GDM1 (cell line): ENCODE data around the gene AHI1.
A peak's percentile ranks its signal among the peaks of the same experiment; 100 is the strongest.
"Not testable (repeated sequence)": the region's sequence is repeated elsewhere in the genome, so short reads cannot be mapped to it uniquely, and the experiment has no call there.

Source experiments
- DNase-seq: peaks from one replicate; lab custom pipeline; 2025; lab: John Stamatoyannopoulos, UW

The AHI1 gene

DNA sequence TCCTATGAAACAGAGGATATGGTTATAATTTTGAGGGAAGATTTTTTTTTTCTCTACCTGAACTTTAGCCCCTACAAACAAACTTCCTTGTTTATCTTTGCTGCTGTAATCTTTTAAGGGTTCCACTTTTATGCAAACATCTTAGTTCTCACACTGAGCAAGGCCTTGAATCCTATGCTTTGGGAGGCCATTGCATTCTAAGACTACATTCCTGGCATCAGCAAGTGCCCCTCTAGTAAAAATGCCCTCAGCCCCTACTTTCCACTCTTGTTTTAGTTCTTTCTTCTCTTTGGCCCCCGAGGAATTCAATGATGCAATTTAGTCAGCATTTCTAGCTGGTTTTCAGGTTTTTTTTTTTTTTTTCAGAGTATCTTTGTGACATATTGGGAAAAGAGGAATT is 8.1 kb upstream of the AHI1 start:
- no peak for DNase-seq

DNA sequence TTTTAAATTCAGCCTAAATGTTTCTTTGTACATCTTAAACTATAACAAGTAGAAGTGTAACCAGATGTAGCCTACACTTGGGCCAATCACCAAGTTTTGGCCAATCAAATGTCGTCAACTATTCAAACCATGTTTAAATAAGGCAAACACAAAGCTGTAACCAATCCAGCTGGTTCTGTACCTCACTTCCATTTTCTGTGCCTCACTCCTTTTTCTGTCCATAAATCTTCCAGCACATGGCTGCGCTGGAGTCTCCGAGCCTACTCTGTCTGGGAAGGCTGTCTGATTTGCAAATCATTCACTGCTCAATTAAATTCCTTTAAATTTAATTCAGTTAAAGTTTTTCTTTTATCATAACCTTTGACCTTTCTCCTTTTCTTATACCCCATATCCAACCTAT is 7.7 kb upstream of the AHI1 start:
- no peak for DNase-seq

DNA sequence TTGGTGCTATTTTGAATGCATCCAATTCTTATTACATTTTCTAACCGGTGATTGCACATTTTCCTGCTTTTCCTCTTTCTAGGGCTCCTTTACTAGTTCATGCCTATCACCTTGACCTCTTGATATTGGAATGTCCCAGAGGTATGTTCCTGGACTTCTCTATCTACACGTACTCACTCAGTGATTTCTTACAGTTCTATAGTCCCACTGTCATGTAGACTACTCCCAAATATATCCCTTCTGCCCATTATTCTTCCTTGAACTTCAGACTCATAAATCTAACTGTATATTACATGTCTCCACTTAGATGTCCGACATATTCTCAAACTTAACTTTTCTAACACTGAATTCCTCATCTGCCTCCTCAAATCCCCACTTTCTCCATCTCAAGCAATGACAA is 7.2 kb upstream of the AHI1 start:
- DNase-seq: no peak

DNA sequence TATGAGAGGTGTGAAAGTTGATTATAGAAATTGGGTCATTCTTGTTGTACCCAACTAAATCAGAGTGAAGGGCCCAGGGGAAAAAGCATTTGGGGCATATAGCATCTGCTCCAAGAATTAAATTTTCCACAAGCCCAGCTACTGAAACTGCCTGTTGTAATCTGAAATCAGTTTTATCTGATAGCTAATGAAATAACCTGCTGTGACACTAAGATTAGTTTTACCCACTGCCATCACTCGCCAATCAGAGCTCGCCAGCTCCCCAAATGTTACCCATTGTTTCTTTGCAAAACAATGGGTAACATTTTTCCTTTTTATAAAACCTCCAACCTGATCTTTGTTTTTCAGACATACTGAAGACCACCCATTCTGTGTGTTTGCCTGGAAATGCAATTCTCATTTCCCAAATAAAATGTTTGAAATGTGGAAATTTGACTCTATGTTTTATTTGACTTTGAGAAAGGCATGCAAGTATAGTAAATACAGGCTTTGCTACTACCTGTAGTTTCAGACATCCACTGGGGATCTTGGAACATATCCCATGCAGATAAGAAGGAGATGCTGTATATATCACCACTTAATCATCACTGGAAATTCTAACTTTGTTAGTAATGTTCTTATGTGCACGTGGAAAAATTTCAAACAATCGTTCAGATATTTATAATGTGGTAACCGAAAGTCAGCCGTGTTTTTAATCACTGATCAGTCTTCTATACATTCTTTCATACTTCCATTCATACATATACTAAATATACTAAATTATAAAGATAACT is 6.3 kb upstream of the AHI1 start:
- no peak for DNase-seq

DNA sequence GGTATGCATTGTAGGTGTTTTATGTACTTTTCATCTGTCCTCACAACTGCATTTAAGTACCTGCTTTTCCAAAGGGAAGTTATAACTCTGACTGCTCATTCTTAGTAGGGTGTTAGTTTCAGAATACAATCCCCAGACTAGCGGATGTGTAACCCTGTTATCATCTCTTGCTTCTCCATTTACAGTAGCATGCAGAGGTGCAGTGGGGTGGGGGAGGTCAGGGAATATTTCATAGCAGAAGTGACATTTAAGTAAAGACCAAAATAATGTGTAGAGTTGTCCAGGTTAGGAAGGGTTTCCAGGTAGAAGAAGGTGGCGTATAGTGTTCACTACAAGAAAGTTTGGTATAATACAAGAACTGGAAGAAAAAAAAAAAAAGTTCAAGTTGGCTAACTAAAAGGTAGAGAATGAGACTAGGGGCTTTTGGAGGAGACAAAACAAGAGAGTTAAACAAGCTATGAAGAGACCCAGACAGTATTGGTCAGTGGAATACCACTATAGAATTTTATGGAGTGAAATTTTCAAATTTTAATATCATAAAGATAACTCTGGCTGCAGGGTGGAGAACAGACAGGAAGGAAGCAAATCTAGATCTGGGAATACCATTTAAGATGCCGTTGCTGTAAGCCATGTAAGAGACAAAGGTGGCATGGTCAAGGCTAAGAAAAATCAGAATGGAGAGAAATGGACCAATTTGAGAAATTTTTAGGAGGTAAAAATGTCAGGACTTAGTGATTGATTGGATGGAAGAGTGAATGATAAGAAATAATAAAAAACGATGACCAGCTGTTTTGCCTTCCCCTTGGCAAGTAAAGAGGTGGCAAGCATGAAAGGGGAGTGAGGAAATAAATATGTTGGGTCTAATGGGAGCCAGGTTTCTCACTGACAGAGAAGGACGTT is 2.2 kb upstream of the AHI1 start:
- no peak for DNase-seq

DNA sequence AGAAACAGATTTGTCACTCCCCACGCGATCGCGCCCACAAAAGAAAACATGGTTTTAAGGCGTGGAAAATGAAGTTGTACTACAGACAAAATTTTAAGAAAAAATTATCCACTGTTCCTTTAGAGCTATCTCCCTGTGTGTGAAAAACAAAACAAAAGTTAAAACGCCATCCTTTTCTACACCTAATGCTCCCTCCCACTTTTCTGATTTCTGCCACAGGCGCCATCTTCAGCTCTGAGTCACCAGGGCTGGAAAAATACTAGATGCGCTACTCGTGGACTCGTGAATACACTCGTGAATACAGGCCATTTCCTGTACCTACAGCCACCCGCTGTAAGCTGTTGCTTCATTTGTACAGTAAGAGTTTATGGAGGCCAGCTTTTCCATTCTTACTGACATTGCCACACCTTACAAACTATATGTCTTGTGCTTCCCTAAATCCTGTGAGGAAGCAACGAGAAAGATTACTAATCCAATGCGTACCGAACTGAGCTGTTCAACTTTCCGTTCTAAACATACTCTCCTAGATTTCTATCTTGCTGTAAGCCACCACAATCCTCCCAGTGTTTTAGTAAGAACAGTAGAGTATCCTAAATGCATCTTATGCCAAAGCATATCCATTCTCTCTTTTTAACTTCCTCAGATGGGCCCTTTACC is 773 bp upstream of the AHI1 start:
- peak; percentile 34 for DNase-seq

DNA sequence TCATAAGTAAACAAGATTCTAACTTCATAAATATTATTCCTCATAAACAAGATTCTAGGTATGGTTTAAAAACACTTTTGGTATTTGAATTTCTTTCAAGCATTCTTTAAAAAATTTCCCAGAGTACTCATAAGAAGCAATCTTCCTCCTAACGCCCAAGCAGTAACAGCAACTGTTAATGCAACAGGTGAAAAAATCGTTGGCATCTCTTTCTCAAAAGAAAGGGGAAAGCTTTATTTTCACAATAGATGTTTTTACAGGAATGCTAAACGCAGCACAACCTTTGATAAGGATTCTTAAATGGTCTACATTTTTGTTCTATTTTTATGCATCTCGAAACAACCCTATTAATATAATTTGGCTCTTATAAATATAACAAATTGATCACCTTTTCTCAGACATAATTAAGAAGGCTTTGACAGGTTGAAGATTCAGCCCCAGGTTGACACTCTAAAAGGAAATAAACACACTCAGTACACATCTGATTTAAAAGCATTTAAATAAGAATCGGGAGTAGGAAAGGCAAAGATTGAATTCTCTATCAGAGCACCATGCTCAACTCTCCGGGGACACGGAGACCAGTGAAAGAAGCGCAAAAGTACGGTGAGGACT is 634 bp downstream of the AHI1 start:
- DNase-seq: no peak

DNA sequence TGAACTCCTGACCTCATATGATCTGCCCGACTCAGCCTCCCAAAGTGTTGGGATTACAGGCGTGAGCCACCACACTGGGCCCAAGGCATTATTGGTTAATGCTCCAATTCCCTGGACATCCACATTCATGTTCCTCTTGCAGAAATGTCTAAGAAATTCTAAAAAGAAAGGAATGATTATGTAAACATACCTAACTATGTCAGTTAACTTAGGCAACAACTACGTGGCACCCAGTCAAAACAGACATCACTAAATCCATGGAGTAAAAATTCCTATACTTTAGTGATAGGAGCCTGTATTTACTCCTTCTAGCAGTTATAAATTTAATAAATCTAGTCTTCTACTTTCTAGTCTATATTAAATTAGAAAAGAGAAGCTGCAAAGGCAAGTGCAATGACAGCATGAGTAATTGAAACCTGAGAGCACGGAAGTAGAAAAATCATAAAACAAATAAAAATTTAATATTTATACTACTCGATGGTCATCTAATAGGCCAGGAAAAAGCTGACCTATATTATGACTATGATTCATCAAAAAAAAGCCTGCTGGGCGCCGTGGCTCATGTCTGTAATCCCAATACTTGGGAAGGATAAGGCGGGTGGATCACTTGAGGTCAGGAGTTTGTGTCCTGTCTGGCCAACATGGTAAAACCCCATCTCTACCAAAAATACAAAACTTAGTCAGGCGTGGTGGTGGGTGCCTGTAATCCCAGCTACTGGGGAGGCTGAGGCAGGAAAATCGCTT is 4.2 kb downstream of the AHI1 start:
- DNase-seq: no peak

DNA sequence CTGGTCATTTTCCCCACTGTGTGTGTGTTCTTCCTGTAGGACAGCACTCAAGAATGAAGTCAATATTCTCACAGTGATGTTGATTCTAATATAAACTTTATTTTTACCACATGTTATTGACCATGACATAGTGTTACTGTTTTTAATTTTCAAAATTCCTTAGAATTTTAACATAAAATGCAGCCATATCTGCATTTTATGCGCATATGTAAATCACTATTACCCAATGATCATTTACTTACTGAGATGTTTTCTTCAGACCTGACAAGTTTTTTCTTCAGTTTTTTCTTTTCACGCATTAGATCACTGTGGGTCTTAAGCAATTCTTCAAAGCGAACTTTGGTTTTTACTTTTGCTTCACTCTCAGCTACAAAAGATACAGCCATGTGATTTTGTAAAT is 7.2 kb downstream of the AHI1 start:
- no peak for DNase-seq

DNA sequence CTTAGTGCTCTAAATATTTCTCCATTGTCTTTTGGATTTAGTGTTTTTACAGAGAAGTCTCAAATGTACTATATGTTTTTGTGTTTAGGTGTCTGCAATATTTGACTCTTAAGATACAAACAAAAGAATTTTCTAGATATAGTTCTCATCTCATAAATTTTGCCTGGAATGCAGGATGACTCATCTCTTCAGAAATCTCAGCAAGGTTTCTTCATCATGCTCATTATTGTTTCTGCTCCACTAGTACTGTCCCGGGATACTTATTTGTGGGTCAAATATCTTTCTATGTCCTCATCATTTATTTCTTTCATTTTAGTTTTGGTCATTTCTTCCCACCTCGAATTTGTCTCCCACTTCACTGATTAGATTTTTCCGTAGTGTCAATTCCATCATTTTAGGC is 9.5 kb downstream of the AHI1 start:
- no peak for DNase-seq

DNA sequence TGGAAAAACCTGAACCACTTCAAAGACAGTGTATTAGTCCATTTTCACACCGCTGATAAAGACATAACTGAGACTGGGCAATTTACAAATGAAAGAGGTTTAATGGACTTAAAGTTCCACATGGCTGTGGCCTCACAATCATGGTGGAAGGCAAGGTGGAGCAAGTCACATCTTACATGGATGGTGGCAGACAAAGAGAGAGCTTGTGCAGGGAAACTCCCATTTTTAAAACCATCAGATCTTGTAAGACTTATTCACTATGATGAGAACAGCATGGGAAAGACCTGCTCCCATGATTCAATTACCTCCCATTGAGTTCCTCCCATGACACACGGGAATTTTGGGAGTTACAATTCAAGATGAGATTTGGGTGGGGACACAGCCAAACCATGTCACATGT is 13.6 kb downstream of the AHI1 start:
- DNase-seq: not testable (repeated sequence)

DNA sequence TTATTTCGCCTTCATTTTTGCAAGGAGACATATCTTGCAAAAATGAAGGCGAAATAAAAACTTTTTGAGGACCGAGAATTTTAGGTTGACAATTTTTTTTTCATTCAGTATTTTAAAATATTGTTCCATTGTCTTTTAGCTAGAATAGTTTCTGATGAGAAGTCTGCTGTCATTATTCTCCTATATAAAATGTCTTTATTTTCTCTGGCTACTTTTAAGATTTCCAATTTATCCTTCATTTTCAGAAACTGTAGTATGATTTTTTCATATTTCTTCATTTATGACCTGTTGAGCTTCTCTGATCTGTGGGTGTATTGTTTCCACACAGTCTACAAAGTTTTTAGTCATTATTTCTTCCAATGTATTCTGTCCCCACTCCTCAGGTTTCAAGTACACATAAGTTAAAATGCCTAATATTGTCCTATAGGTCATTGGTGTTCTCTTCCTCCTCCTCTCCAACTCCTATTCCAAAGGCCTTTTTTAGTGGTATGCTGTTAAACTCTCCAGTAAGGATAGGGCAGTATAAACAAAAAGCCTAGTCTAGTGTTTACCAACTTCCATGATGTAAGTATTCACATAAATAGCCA is 15.7 kb downstream of the AHI1 start:
- no peak for DNase-seq

DNA sequence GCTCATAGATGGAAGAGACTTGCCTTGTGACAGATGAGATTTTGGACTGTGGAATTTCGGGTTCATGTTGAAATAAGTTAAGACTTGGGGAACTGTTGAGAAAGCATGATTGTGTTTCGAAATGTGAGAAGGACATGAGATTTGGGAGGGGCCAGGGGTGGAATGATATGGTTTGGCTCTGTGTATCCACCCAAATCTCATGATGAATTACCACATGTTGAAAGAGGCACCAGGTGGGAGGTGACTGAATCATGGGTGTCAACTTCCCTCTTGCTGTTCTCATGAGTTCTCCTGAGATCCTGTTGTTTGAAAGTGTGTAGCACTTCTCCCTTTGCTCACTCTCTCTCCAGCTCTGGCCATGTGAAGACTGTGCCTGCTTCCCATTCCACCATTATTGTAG is 17.9 kb downstream of the AHI1 start:
- DNase-seq: no peak

DNA sequence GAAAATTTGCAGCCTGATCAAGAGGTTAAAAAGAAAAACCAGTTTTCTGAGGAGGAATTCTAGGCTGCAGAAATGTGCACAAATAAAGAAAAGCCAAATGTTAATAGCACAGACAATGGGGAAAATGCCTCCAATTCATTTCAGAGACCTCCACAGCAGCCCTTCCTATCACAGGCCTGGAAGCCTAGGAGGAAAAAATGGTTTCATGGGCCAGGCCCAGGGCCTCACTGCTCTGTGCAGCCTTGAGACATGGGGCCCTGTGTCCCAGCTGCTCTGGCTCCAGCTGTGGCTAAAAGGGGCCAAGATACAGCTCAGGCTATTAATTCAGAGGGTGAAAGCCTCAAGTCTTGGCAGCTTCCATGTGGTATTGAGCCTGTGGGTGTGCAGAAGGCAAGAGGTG is 18.9 kb downstream of the AHI1 start:
- DNase-seq: no peak

DNA sequence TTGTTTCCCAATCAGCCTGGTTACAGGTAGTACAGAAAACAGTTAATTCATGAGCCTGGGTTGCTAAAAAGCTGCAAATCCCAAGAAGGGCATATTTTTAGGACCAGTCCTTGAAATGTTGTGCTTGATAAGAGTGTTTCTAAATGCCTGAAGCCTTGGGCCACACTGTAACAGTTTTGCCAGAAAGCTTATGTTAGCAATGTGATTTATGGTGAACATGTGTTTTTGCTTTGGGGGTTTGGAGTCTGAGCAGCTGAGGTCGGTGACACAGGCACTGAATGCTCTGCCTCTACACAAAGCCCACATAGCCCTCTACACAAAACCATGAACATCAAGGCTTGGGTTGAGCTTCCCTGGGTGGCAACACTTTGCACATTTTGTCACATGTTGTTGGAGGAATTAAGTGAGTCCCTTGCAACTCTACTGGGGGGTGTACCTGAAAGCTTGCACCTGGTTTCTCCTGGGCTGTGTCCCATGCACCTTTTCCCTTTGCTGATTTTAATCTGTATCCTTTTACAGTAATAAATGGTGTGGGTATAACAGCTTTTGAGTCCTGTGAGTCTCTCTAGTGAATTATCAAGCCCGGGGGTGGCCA is 22.2 kb downstream of the AHI1 start:
- DNase-seq: no peak

DNA sequence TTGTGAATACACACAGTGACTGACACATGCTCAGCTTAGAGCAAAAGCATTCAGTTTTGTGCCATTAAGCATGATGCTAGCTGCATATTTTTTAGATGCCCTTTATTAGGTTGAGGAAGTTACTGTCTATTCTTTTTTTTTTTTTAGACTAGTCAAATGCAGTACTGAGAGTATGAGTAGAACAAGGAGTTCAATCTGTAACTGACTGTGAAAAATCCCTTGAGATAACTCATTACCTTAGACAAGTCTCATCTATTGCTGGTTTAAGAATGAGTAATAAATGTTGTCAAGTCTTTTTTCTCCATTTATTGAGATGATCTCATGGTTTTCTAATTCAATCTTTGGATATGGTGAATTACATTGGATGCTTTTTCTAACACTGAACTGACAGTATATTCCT is 23.2 kb downstream of the AHI1 start:
- no peak for DNase-seq

DNA sequence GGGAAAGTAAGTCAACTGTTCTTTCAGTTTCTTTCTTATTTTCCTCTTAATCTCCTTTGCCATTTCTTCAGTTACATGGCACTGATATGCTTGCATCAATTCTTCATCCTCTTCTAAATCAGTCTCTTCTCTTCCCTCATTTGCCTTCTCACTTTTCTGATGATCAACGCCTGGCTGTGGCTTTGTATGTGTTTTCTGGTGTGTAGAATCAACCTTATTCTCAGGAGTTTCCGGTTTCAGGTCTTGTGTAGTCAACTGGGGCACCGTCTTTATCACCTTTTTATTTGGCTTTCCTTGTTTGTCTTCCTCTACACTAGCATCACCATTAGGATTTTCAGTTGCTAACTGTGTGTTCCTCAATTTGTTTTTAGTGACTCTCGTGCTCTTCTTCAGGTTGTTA is 31.6 kb downstream of the AHI1 start:
- DNase-seq: no peak

DNA sequence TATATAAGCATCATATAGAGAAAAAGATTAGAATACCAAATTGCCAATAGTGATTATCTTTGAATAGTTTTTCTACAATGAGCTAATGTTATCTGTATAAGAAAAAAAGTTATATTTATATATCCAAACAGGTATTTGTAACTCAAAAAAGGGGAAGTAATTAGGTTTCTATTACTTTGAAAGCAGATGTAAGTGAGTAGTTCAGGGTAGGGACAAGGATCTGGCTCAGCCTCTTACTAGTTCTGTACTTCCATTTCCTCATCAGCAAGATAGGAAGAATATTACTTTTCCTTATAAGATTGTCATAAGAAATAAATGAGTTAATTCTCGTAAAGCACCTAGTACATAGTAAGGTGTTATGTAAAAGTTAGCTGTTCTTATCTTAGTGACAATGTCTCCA is 32.2 kb downstream of the AHI1 start:
- DNase-seq: no peak

DNA sequence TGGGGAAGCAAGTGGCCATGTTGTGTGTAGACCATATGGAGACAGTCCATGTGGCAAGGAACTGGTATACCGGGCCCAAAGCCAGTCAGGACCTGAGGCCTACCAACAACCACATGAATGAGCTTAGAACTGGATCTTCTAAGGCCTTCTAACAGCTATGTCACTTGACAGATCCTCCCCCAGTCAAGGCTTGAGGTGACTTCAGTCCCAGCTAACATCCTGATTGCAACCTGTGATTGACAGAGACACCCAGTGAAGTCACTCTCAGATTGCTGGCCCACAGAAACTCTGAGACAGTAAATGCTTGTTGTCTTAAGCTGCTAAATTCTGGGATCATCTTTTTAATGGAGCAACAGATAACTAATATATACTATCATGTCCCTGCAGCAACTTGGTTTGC is 32.9 kb downstream of the AHI1 start:
- no peak for DNase-seq

DNA sequence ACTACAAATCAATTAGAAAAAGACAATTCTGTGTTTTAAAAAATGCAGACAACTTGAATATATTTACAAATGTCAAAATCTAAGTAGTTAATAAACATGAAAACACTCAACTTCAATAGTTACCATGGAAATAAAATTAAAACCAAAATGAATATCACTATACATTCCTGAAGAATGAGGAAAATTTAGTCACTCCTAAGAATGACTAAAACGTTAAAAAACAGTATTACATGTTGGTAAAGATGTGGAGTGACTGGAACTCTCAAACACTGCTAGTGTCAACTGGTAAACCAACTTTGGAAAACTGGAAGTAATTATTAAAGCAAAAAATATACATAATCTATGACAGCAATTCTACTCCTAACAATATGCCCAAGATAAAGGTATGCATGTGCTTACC is 36.3 kb downstream of the AHI1 start:
- DNase-seq: no peak

DNA sequence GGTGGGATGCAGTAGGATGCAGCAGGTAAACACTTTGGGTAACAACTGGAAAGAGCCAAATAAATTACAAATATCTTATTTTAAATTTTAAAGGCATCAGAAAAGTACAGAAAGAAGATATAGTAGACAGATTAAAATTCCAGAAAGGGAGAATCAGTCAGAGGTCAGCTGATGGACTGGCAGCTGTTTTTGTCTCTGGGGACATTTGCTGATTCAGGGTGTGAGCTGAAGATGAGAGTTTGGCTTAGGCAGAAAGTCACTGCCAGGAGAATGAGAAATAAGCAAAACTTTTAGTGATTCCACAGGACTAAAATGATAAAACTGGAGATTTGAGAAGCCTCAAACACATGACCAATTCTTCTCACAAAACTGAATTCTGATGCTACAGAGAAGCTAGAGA is 39.5 kb downstream of the AHI1 start:
- DNase-seq: no peak
